CD8-positive, alpha-beta memory T cell (primary cell): ENCODE data around the gene SLC4A5. TPM values are rescaled to one million over a fixed set of nuclear protein-coding genes. Genes with fewer than 3 reads are reported as not detected.

ENCODE experiments used
- CTCF ChIA-PET: fragments of 350-600 bp; sonication (Branson Sonifier 250); formaldehyde crosslinking; loops from one replicate; lab custom pipeline; 2021; ENCODE audit warnings: antibody characterized with exemption; lab: Charles Lee
- POLR2A ChIA-PET: fragments of 350-600 bp; sonication (Branson Sonifier 250); formaldehyde crosslinking; loops from one replicate; lab custom pipeline; 2021; ENCODE audit warnings: antibody characterized with exemption; lab: Charles Lee
- DNase-seq, 5 donors: peaks; one replicate each; pipeline versions ENCODE4 v3.0.0 to v3.0.0-alpha.2; 2020 to 2022; ENCODE audit warnings: mixed read lengths in 1 of 5
- H3K27ac ChIP-seq: one replicate; pipeline ENCODE4 v1.7.0; 2013; ENCODE audit warnings: low read depth, mild to moderate bottlenecking, low read length, moderate library complexity
- H3K27me3 ChIP-seq: 2 replicates; pipeline ENCODE4 v1.7.0; 2013; ENCODE audit warnings: low read length, mild to moderate bottlenecking; ENCODE audit not compliant: insufficient read depth, poor library complexity, severe bottlenecking
- H3K36me3 ChIP-seq: 2 replicates; pipeline ENCODE4 v1.7.0; 2013; ENCODE audit warnings: mild to moderate bottlenecking, low read length, moderate library complexity; ENCODE audit not compliant: insufficient read depth
- H3K4me1 ChIP-seq: 2 replicates; pipeline ENCODE4 v1.7.0; 2013; ENCODE audit warnings: mild to moderate bottlenecking, low read length, moderate library complexity; ENCODE audit not compliant: insufficient read depth
- H3K4me3 ChIP-seq: 2 replicates; pipeline ENCODE4 v1.7.0; 2013; ENCODE audit warnings: mild to moderate bottlenecking, low read length
- H3K9me3 ChIP-seq: 2 replicates; pipeline ENCODE4 v1.7.0; 2013; ENCODE audit warnings: mild to moderate bottlenecking, low read length
- H3K27ac Mint-ChIP-seq, 8 donors: one replicate each; pipeline ENCODE4 v1.8.0; 2020 to 2021; ENCODE audit warnings: mixed read lengths in 8 of 8, mild to moderate bottlenecking in 6 of 8, inconsistent platforms in 3 of 8, moderate library complexity in 3 of 8
- H3K27me3 Mint-ChIP-seq, 2 donors: one replicate each; pipeline ENCODE4 v1.8.0; 2020 to 2021; ENCODE audit warnings: mixed read lengths in 2 of 2, mild to moderate bottlenecking in 1 of 2, moderate library complexity in 1 of 2
- H3K36me3 Mint-ChIP-seq, 3 donors: one replicate each; pipeline ENCODE4 v1.8.0; 2020 to 2021; ENCODE audit warnings: mixed read lengths in 3 of 3, inconsistent platforms in 1 of 3, mild to moderate bottlenecking in 1 of 3
- H3K4me1 Mint-ChIP-seq, 3 donors: one replicate each; pipeline ENCODE4 v1.8.0; 2020 to 2021; ENCODE audit warnings: mixed read lengths in 3 of 3, inconsistent platforms in 1 of 3, mild to moderate bottlenecking in 1 of 3
- H3K4me3 Mint-ChIP-seq, 7 donors: one replicate each; pipeline ENCODE4 v1.8.0; 2020 to 2021; ENCODE audit warnings: mixed read lengths in 7 of 7, mild to moderate bottlenecking in 6 of 7, moderate library complexity in 4 of 7, inconsistent platforms in 2 of 7
- H3K9me3 Mint-ChIP-seq, 5 donors: one replicate each; pipeline ENCODE4 v1.8.0; 2020 to 2022; ENCODE audit warnings: mixed read lengths in 5 of 5, mild to moderate bottlenecking in 3 of 5, moderate library complexity in 2 of 5, inconsistent platforms in 1 of 5
- polyA plus RNA-seq: library from polyadenylated mRNA; unstranded; fragments of 300-500 nt; fragmentation: Illumina TruSeq; gene quantifications from one replicate; pipeline ENCODE4 v1.2.3, GENCODE V29; 2021
- total RNA-seq, 2 experiments: library from RNA; stranded (reverse); gene quantifications; one replicate each; pipeline ENCODE4 v1.2.3, GENCODE V29; 2021

The SLC4A5 gene
- total and polyA plus RNA-seq, 3 experiments from 2014 or later: 0.13 to 1.9 (median 1.8) TPM

- Histone ChIP-seq H3K27ac (no peak overlapping the region), H3K36me3 (no peaks in the 10 kb centered on the region), H3K27me3 (no peaks in the 10 kb centered on the region), H3K4me1 (peaks cover 39% of the 10 kb centered on the region), H3K9me3 (no peaks in the 10 kb centered on the region), H3K4me3 (no peak overlapping the region)
- Mint-ChIP-seq H3K36me3 (peaks cover 0 to 15% (median 3%) of the 10 kb centered on the region in 3 donors), H3K9me3 (no peaks in the 10 kb centered on the region), H3K4me1 (peaks cover 34 to 74% (median 65%) of the 10 kb centered on the region in 3 donors), H3K27ac (peak overlapping the region in 7 of 8 donors; percentile 11 to 98 (median 70)), H3K27me3 (no peaks in the 10 kb centered on the region), H3K4me3 (peak overlapping the region in 1 of 7 donors; percentile 6)
- ChIA-PET POLR2A (interaction anchor here (0.5 kb wide), 1 partner anchor 10 kb away, joined by 5 read pairs; no protein-coding TSS in a partner anchor), CTCF (interaction anchor here (1.1 kb wide), 2 partner anchors 25 to 45 kb away, joined by 3 to 4 read pairs; partner anchors contain the start of gene MOB1A)
- no peak for DNase-seq
These were observed 138.8 kb downstream of the SLC4A5 start for GRCh38 chr2:74204436-74204835.

- ChIA-PET POLR2A (no interaction called here), CTCF (interaction anchor here (1.3 kb wide), 1 partner anchor 23 kb away, joined by 3 read pairs; the partner anchor contains the start of gene MOB1A)
- H3K4me1 Mint-ChIP-seq: peaks cover 43 to 73% (median 63%) of the 10 kb centered on the region in 3 donors
These were observed 141.6 kb downstream of the SLC4A5 start for GRCh38 chr2:74201596-74201995.

DNA sequence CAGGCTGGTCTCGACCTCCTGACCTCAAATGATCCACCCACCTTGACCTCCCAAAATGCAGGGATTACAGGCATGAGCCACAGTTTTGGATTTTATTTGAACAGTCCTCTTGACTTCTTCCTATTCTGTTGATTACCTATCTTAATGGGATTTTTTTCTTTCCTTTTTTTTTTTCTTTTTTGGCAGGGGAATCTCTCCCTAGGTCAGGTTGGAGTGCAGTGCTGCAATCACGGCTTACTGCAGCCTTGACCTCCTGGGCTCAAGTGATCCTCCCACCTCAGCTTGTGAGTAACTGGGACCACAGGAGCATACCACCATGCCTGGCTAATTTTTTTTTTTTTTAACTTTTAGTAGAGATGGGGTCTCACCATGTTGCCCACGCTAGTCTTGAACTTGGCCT is 142.0 kb downstream of the SLC4A5 start:
- H3K4me1 Mint-ChIP-seq: peaks cover 39 to 69% (median 59%) of the 10 kb centered on the region in 3 donors
- POLR2A ChIA-PET: no interaction called here

More at GRCh38 chr2:74201596-74201995, 141.6 kb downstream of the SLC4A5 start:
- H3K27ac ChIP-seq: no peak overlapping the region
- Mint-ChIP-seq H3K4me3 (peak overlapping the region in 1 of 7 donors; percentile 54), H3K9me3 (no peaks in the 10 kb centered on the region), H3K27ac (peak overlapping the region in 4 of 8 donors; percentile 24 to 85 (median 45)), H3K27me3 (no peaks in the 10 kb centered on the region), H3K36me3 (peaks cover 0 to 7% (median 0%) of the 10 kb centered on the region in 3 donors)
- H3K4me1 ChIP-seq: peaks cover 41% of the 10 kb centered on the region
- no peaks in the 10 kb centered on the region for H3K27me3 ChIP-seq
- H3K4me3 ChIP-seq: no peak overlapping the region
- no peak for DNase-seq
- no peaks in the 10 kb centered on the region for H3K9me3 ChIP-seq
- H3K36me3 ChIP-seq: no peaks in the 10 kb centered on the region

DNA sequence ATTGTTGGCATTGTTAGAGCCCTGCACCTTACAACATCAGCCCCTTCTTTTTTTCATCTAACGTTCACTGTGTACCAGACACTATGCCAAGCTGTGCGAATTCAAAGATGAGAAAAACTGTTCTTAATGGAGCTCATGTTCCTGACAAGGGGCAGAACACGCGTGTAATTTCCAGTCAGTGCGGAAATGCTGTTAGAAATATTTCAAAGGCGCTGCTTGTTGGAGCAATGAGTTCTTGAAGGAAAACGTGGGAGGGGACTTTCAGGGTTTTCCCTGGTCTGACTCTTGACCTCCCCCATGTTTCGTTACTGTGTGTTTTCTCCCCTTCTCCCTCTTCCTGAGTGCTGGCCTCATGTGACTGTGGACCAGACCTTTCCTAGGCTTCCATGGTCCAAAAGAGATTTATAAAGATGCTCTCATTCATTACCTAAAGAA is 143.3 kb downstream of the SLC4A5 start:
- CTCF ChIA-PET: interaction anchor here (1.2 to 5.0 kb wide), 7 partner anchors 10 to 373 kb away, joined by 3 to 59 read pairs (median 5); partner anchors contain the start of genes BOLA3 and MOB1A
- Histone ChIP-seq H3K4me1 (peaks cover 23% of the 10 kb centered on the region), H3K27me3 (no peaks in the 10 kb centered on the region), H3K4me3 (peak overlapping the region; percentile 97), H3K27ac (peak overlapping the region; percentile 84), H3K36me3 (no peaks in the 10 kb centered on the region), H3K9me3 (no peaks in the 10 kb centered on the region)
- no peaks in the 10 kb centered on the region for H3K27me3 Mint-ChIP-seq
- peaks cover 26 to 56% (median 46%) of the 10 kb centered on the region in 3 donors for H3K4me1 Mint-ChIP-seq
- H3K4me3 Mint-ChIP-seq: peak overlapping the region; percentile 90 to 100 (median 95)
- POLR2A ChIA-PET: interaction anchor here (0.7 to 3.6 kb wide), 9 partner anchors 8 to 371 kb away, joined by 3 to 84 read pairs (median 4); partner anchors contain the start of genes MOB1A and STAMBP
- DNase-seq: no peak
- peaks cover 0 to 7% (median 0%) of the 10 kb centered on the region in 3 donors for H3K36me3 Mint-ChIP-seq
- H3K9me3 Mint-ChIP-seq: no peaks in the 10 kb centered on the region
- peak overlapping the region; percentile 85 to 100 (median 96) for H3K27ac Mint-ChIP-seq

More for the DNA sequence above, 142.0 kb downstream of the SLC4A5 start:
- DNase-seq: no peak
- Mint-ChIP-seq H3K27me3 (no peaks in the 10 kb centered on the region), H3K4me3 (peak overlapping the region in 1 of 7 donors; percentile 54), H3K36me3 (peaks cover 0 to 7% (median 0%) of the 10 kb centered on the region in 3 donors), H3K27ac (peak overlapping the region in 2 of 8 donors; percentile 85 to 98), H3K9me3 (no peaks in the 10 kb centered on the region)
- Histone ChIP-seq H3K9me3 (no peaks in the 10 kb centered on the region), H3K27me3 (no peaks in the 10 kb centered on the region), H3K4me1 (peaks cover 37% of the 10 kb centered on the region), H3K27ac (no peak overlapping the region), H3K4me3 (no peak overlapping the region), H3K36me3 (no peaks in the 10 kb centered on the region)
- CTCF ChIA-PET: interaction anchor here (1.3 kb wide), 1 partner anchor 22 kb away, joined by 3 read pairs; the partner anchor contains the start of gene MOB1A

DNA sequence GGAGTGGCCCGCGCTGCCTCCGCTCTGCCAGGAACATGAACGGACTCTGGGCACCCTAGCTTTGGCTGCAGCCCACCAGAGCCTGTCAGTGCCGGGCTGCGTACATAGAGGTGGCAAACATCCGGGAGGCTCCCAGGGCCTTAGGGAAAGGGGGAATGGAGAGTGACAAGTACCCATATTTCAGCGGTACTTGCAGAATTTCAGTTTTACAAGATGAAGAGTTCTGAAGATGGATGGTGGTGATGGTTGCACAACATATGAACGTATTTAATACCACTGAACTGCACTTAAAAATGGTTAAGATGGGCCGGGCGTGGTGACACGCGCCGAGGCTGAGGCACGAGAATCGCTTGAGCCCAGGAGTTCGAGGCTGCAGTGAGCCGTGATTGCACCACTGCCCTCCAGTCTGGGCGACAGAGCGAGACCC is 143.9 kb downstream of the SLC4A5 start:
- peaks cover 0 to 7% (median 0%) of the 10 kb centered on the region in 3 donors for H3K36me3 Mint-ChIP-seq

GRCh38 chr2:74198461-74199274 is 144.5 kb downstream of the SLC4A5 start, which contains the start of gene MTHFD2:
TSS of gene MTHFD2 (plus strand) at chr2:74198615. CDS start at chr2:74198642, 27 bp downstream.
- Mint-ChIP-seq H3K36me3 (peaks cover 0 to 7% (median 0%) of the 10 kb centered on the region in 3 donors), H3K27me3 (no peaks in the 10 kb centered on the region), H3K27ac (peak within 1 kb of the TSS; percentile 85 to 100 (median 98)), H3K9me3 (no peaks in the 10 kb centered on the region), H3K4me3 (peak within 1 kb of the TSS; percentile 90 to 100 (median 95)), H3K4me1 (peaks cover 23 to 44% (median 40%) of the 10 kb centered on the region in 3 donors)
- Histone ChIP-seq H3K27ac (peak within 1 kb of the TSS; percentile 84), H3K36me3 (no peaks in the 10 kb centered on the region), H3K27me3 (no peaks in the 10 kb centered on the region), H3K4me1 (peaks cover 23% of the 10 kb centered on the region), H3K9me3 (no peaks in the 10 kb centered on the region), H3K4me3 (peak within 1 kb of the TSS; percentile 97)
- ChIA-PET POLR2A (interaction anchor here (0.6 to 3.6 kb wide), 12 partner anchors 9 to 462 kb away, joined by 3 to 84 read pairs (median 3); partner anchors contain the start of genes MOB1A, STAMBP and TPRKB), CTCF (interaction anchor here (0.7 to 5.0 kb wide), 12 partner anchors 9 to 372 kb away, joined by 3 to 59 read pairs (median 6); partner anchors contain the start of genes BOLA3 and MOB1A)
- DNase-seq: peak; percentile 82 to 91 (median 84)

More for the DNA sequence above, 143.9 kb downstream of the SLC4A5 start:
- H3K27ac Mint-ChIP-seq: peak overlapping the region; percentile 85 to 100 (median 96)
- H3K27me3 ChIP-seq: no peaks in the 10 kb centered on the region
- no peaks in the 10 kb centered on the region for H3K9me3 Mint-ChIP-seq
- H3K27me3 Mint-ChIP-seq: no peaks in the 10 kb centered on the region
- no peaks in the 10 kb centered on the region for H3K9me3 ChIP-seq
- peaks cover 23 to 50% (median 41%) of the 10 kb centered on the region in 3 donors for H3K4me1 Mint-ChIP-seq
- ChIA-PET POLR2A (interaction anchor here (0.7 to 3.6 kb wide), 13 partner anchors 8 to 462 kb away, joined by 3 to 84 read pairs (median 3); partner anchors contain the start of genes MOB1A, STAMBP and TPRKB), CTCF (interaction anchor here (0.9 to 5.0 kb wide), 11 partner anchors 9 to 372 kb away, joined by 3 to 59 read pairs (median 6); partner anchors contain the start of genes BOLA3 and MOB1A)
- H3K4me1 ChIP-seq: peaks cover 23% of the 10 kb centered on the region
- peak in 1 of 5 donors; percentile 3 for DNase-seq
- peak overlapping the region; percentile 97 for H3K4me3 ChIP-seq
- no peaks in the 10 kb centered on the region for H3K36me3 ChIP-seq
- H3K4me3 Mint-ChIP-seq: peak overlapping the region; percentile 90 to 100 (median 95)
- H3K27ac ChIP-seq: peak overlapping the region; percentile 84

DNA sequence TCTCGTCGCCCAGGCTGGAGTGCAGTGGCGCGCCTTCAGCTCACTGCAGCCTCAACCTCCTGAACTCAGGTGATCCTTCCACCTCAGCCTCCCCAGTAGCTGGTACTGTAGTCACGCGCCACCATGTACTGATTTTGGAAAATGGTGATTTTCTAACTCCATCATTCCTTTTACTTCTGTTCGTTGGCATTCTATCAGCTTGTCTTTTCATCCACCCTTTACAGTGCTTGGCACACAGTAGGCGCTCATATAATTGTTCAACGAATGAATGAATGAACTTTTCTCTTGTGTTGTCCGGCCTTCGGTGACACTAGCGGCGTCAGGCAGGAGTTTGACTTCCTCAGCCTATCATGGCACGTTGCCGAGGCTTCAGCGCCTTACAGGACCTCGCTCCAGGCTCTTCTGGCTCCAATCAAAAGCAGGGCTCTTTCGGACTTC is 145.2 kb downstream of the SLC4A5 start:
- DNase-seq: no peak
- POLR2A ChIA-PET: interaction anchor here (0.6 to 3.6 kb wide), 6 partner anchors 9 to 461 kb away, joined by 3 to 84 read pairs (median 3); partner anchors contain the start of genes MOB1A and TPRKB
- H3K4me1 ChIP-seq: peaks cover 23% of the 10 kb centered on the region
- peak overlapping the region; percentile 97 for H3K4me3 ChIP-seq
- no peaks in the 10 kb centered on the region for H3K27me3 Mint-ChIP-seq
- H3K9me3 ChIP-seq: no peaks in the 10 kb centered on the region
- CTCF ChIA-PET: interaction anchor here (1.4 to 5.0 kb wide), 8 partner anchors 12 to 137 kb away, joined by 3 to 59 read pairs (median 6); partner anchors contain the start of genes BOLA3 and MOB1A
- peak overlapping the region; percentile 84 for H3K27ac ChIP-seq
- no peaks in the 10 kb centered on the region for H3K27me3 ChIP-seq
- H3K4me1 Mint-ChIP-seq: peaks cover 21 to 41% (median 40%) of the 10 kb centered on the region in 3 donors
- peak overlapping the region; percentile 90 to 100 (median 95) for H3K4me3 Mint-ChIP-seq
- H3K9me3 Mint-ChIP-seq: no peaks in the 10 kb centered on the region
- H3K27ac Mint-ChIP-seq: peak overlapping the region; percentile 74 to 100 (median 98)
- H3K36me3 Mint-ChIP-seq: peaks cover 0 to 7% (median 0%) of the 10 kb centered on the region in 3 donors
- H3K36me3 ChIP-seq: no peaks in the 10 kb centered on the region
